HG03342 (cell line): ENCODE data around the gene AGRP.

ENCODE experiments used
- ATAC-seq: cut with Tn5 transposase; IDR thresholded peaks from one replicate; pipeline ENCODE4 v1.9.1; 2021; ENCODE audit warnings: mild to moderate bottlenecking, moderate library complexity; ENCODE audit not compliant: unreplicated experiment

AGRP gene

DNA sequence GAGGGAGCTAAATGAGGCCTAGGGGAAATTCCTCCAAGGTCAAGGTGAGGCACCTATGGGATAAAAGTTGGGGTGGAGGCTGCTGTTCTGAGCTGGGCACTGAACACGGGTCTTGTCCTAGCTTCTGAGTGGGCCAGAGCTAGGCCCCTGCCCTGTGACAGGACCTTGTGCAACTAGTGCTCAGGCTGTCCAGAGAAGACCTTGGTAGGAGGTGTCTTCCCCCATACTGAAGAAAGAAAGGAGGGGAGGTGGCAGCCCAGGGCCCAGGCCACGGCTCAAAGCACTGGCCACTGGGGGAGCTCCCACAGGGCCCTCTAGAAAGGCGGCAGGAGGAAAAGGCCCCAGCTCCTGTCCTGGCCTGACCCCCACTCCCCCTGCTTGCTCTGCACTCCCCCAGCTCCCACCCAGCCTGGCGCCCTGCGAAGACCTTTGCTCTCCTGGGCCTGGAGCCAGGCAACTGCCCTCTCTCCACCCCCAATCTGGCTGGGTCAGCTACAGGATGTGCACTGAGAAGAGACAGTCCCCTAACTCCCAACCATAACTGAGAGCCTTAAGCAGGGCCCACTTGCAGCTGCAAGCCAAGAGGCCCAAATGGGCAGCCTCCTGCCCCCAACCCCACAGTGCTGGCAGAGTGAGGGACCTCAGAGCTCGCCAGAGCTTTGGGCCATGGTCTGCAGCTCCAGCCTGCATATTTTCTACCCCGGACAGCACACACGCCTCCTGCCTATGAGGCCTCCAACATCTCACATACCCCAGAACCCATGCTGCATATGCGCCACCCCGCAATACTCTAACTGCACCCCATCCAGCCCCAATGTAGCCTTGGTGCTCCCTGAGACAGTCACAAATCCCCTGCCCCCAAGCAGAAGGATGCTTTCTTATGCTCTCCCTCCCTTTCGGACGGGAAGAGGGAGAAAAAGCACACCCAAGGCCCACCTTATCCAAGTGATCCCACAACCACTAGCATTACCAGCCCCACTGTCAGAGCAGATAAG is 37.1 kb downstream of the AGRP start:
- ATAC-seq, result no peak

DNA sequence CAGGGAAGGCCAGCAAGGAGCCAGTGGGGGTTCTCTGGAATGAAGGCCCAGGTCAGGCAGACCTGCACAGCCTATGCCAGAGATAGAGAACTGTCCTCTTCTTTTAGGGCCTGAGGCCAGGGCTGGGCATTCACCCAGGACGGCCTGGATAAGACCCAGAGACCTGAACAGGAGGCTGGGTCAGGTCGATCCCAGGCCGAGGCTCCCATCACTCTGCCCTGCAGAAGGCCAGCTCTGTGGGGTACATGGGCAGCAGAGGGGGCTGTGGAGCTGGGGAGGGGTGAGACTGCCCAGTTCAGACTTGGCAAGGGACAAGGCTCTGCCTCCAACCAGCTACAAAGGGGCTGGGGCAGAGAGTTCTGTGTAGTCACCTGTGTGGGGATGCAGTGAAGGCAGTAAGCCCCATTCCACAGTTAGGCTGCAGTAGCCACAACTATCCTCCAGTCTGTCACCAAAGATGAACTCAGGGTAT is 37.9 kb downstream of the AGRP start:
- no peak for ATAC-seq

DNA sequence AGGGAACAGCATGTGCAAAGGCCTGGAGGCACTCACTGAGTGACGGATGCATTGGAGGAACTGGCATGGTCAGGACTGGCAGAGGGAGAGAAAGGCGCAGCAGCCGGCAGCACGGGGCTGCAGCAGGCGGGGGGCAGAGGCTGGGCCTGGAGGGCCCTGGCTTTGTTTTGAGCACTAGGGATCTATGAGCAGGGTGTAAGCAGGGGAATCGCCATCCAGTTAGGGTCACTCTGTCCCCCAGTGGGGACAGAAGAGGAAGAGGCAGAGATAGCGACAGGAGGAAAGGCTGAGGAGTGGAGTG is 38.3 kb downstream of the AGRP start:
- ATAC-seq, result no peak

DNA sequence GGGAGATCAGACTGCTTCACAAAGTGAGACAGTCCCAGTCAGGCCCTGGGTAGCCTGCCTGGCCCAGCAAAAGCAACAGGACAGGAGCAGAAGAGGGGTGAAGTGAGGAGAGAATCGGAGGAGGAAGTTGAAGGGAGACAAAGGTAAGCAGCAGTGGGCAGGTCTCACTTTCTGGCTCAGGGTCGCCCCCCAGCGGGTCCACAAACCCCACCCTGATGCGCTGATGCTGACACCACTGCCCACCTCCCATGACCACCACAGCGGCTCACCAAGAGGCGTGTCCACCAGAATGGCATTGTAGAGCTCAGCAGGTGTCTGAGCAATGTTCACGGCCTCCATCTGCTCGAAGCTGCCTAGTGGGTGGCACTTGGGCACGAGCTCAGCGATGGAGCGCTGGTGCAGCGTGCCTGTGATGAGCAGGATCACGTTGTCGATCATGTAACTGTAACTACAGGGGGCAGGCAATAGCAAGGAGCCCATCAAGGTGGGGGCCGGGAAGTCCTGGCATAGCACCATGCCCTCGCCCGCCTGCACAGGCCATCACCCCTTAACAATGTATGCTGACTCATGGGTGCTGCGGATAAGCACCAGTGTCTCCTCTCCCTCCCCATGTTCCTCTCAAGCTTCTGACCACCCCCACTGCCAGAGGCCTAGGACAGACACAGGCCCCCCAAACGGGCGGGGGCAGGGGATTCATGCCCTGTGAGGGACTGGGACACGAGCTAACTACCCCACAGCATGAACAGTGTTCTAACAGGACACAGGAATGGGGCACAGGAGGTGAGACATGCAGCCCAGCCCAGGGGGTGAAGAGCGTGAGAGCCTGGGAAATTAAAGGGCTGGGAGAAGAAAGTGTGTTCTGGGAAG is 38.9 kb downstream of the AGRP start:
- ATAC-seq, result no peak

DNA sequence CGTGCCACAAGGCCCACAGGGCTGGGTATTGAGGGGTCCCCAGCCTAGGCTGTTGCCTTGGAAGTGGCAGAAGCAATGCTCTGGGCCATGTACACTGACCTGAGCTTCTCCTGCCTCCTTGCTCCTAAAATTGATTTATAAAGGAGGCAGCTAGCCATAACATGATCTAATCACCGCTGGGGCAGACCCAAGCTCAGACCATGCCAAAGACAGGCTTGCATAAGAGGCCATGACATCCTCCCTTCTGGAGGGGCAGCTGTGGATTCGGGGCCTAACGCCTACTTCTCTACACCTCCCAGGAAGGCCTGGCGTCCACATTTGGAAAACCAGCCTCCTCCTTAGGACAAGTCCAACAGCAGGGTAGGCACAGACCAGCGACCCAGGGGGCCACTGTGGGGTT is 40.1 kb downstream of the AGRP start:
- ATAC-seq, result no peak

DNA sequence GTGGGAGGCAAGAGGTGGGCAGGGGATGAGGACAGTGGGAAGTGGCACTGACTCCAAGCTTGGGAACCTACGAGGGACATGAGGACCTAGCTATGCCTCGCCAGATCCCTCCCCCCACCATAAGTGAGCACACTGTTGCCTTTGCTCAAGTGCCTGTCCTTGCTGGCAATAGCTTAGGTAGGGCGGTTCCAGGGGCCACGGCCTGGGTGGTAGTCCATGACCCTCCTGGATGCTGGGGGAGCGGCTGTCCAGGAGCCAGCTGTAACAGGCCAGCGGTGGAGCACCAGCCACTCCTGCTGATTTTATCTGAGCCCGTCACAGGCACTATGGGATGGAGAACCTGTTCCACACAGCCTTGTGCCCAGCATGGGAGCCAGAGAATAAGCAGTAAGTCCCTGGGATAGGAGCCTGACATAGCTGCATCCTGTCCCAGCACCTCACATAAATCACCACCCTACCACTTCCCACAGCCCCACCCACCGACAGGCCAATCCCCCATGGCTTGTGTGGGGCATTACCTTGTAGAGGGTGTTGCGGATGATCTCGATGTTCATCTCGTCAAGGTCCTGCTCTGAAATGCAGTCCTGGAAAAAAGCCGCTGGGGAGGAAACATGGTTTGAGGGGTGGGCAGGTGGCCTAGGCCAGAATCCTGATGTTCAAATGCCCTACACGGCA is 40.6 kb downstream of the AGRP start:
- no peak for ATAC-seq

DNA sequence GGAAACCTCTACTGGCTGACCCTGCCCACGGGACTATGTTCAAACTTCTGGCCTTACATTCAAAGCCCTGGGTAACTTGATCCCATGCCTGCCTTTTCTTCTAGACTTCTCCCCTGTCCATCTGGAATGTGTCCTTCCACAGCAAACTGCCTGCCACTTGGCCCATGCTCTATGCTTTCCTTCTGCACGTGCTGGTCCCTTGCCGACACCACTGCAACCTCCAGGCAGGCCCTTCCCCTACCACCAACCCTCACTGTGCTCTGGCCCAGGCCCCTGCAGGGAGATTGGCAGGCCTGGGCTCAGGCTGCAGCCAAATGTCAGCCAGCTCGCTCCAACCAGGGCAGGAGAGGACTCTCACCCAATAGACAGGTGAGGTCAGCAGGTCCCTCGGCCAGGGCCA is 41.4 kb downstream of the AGRP start:
- ATAC-seq, result no peak

DNA sequence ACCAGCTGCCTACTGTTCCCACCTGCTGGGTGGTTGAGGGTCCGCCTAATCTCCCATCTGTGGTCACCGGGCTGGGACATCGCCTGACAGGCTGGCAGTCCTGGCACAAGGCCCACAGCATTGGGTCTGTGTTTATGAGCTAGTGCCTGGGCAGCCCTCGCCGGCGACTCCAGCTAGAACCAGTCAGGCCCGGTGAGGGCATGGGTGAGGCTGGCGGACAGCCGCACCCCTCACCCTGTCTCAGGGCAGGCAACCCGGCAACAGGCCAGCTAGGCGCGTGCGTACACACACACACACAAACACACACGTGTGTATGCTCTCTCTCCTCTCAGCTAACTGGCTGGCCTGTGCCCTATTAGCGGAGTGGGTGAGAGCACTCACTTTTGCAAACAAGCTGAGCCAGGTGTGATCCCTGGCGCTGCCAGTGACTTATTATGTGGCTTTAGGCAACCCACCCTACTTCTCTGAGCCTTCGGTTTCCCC is 42.0 kb downstream of the AGRP start:
- no peak for ATAC-seq

DNA sequence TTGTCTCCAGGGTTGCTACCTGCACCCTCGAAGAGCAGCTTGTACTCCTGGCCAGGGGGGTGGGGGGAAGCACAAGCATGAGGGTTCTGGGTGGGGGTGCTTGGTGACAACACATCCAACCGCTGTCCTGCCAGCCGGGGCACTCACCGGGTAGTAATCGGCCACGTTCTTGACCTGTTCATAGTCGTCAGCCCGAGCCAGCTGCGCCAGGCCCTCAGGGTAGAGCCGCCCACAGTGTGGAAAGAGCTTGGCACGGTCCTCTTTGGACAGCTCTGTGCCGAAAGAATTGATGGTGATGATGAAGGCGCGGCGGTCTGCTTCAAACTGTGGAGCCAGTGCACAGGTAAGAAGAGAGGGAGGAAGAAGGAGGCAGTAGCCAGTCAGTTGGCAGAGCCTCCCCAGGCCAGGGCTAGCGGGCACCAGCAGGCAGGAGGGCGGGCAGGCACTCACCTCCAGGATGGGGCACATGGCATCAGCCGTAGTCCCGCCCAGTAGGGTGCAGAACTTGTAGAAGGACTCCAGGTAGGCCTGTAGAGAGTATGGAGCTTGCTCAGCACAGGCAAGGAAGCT is 44.4 kb downstream of the AGRP start:
- no peak for ATAC-seq

DNA sequence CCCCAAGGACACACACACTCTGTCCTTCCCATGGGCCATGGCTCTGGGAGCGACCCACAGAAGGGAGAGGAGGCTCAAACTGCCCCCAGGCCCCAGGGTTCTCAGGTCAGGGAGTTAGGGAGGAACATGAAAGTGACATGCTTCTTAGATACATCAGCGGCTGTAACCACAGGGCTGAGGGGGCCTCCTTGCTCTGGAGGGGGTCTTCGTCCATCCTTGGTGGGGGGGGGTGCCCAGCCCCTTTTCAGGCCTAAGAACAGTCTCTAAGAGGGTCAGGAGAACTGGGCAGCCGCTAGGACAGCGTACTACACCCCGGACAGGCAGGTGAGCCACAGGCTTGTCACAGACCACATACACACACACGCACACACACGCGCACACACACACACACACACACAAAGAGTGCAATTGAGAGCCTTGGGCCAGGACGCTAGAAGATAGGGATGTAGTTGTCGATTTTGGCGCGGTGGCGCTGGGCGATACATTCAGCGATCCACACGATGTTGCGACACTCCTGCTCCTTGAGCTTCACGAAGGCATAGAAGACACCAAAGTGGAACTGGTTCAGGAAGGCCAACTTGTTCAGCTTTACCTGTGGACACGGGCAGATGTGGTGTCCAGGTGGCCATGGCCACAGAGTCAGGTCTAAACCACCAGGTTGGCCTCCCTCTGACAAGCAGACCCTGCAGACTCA is 45.1 kb downstream of the AGRP start:
- ATAC-seq, result no peak

DNA sequence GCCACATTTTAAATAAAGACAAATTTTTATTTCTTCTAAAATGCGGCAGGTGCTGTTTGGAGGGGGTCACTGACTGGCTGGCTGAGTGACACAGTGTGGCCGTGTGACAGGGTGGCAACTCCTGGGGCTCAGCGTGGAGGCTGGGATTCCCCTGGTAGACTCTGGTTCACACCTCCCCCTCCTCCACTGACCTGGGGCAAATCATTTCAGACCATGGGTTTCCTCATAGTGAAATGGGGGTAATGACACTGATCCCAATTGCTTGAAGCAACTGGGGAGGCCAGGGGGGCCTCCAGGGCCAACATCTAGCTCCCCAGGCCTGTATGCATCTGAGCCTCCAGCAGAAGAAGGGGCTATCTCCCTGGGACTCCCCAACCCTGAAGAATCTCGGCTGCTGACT is 45.8 kb downstream of the AGRP start:
- no peak for ATAC-seq

DNA sequence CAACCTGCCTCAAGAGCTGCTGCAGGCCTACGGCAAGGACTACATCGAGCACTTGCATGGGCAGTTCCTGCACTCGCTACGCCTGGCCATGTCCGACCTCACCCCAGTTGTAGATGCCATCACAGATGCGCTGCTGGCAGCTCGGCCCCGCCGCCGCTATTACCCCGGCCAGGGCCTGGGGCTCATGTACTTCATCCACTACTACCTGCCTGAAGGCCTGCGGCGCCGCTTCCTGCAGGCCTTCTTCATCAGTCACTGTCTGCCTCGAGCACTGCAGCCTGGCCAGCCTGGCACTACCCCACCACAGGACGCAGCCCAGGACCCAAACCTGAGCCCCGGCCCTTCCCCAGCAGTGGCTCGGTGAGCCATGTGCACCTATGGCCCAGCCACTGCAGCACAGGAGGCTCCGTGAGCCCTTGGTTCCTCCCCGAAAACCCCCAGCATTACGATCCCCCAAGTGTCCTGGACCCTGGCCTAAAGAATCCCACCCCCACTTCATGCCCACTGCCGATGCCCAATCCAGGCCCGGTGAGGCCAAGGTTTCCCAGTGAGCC is 46.6 kb downstream of the AGRP start:
- no peak for ATAC-seq

DNA sequence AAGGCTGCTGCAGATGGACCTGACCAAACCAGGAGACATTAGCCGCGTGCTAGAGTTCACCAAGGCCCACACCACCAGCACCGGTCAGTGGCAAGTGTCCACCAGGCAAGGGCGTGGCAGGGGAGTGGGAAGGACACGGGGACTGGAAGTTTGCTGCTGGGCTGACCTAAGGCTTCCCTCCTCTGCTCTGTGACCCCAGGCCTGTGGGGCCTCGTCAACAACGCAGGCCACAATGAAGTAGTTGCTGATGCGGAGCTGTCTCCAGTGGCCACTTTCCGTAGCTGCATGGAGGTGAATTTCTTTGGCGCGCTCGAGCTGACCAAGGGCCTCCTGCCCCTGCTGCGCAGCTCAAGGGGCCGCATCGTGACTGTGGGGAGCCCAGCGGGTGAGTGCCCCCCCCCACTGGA is 47.6 kb downstream of the AGRP start:
- ATAC-seq, result no peak

DNA sequence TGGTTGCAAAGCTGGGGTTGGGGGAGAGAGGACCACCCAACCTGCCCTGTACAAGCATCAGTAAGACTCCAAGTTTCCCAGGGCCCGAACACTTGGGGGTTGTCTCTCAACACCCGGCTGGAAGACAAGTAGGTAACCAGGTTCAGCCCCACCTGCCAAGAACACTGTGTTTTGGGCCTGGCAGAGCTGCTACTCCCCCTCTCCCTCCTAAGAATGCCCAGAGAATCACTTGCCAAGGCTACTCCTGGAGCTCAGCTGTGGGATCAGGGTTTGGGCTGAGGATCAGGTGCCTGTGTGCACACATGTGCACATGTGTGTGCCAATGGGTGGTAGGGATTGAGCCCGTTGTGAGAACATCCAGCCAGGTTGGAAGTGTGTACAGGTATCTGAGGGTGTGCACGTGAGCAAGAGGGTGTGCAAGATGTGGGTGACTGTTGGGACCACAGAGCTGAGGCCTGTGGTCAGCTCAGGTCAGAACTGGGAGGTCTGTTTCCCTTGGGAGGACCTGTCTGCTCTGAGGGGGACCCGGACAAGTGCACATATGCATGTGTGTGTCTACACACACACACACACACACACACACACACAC is 50.1 kb downstream of the AGRP start:
- no peak for ATAC-seq
